ENCODE data around the gene KIF26B.
A peak's percentile ranks its signal among the peaks of the same experiment; 100 is the strongest.
"Not testable (repeated sequence)": the region's sequence is repeated elsewhere in the genome, so short reads cannot be mapped to it uniquely, and the experiment has no call there.

KIF26B gene

GRCh38 chr1:245694753-245695195 is 540.0 kb downstream of the KIF26B start:
- Mint-ChIP-seq H3K27me3 (peaks cover under 1 to 9% of the 10 kb centered on the region in 2 donors), H3K4me1 (peaks cover 12 to 14% of the 10 kb centered on the region in 2 donors), H3K27ac (no peak overlapping the region), H3K4me3 (no peak overlapping the region), H3K9me3 (no peaks in the 10 kb centered on the region), H3K36me3 (peaks cover 1 to 23% of the 10 kb centered on the region in 2 donors)
- no peak for DNase-seq
- no peak for ATAC-seq (replicated peaks)

DNA sequence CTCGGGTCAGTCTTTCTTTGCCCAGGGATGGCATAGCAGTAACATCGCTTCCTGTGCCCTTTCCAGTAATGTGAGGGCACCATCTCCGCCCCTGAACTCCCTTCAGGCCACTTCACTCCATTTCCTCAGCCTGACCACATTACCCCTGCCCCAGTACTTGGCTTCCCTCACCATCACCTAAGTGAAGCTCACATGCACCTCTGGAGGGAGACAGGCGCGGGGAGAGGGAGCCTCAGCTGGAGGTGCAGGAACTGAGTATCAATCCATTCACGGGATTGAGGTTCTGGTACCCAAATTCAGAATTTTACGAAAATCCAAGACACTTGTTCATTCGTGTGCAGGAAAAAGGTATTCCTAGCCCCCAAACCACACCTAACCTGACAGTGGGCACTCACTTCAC is 540.4 kb downstream of the KIF26B start:
- DNase-seq (no peak), ATAC-seq (replicated peaks) (no peak)
- H3K4me1 Mint-ChIP-seq = peaks cover 13 to 16% of the 10 kb centered on the region in 2 donors
- H3K9me3 Mint-ChIP-seq = no peaks in the 10 kb centered on the region
- peaks cover 2 to 23% of the 10 kb centered on the region in 2 donors for H3K36me3 Mint-ChIP-seq
- H3K27ac Mint-ChIP-seq = no peak overlapping the region
- H3K4me3 Mint-ChIP-seq = no peak overlapping the region
- H3K27me3 Mint-ChIP-seq = peaks cover 0 to 8% of the 10 kb centered on the region in 2 donors

- not testable (repeated sequence) for DNase-seq; ATAC-seq (replicated peaks); H3K4me3 Mint-ChIP-seq; H3K9me3 Mint-ChIP-seq; H3K27me3 Mint-ChIP-seq
- Mint-ChIP-seq H3K36me3 (peaks cover 2 to 19% of the 10 kb centered on the region in 2 donors), H3K4me1 (peaks cover 13 to 16% of the 10 kb centered on the region in 2 donors), H3K27ac (peak overlapping the region; percentile 52)
Measured at GRCh38 chr1:245695701-245696100, 540.9 kb downstream of the KIF26B start.

GRCh38 chr1:245698116-245698515 is 543.3 kb downstream of the KIF26B start:
- H3K36me3 Mint-ChIP-seq = peaks cover 2 to 22% of the 10 kb centered on the region in 2 donors
- H3K9me3 Mint-ChIP-seq = no peaks in the 10 kb centered on the region
- peaks cover 13 to 16% of the 10 kb centered on the region in 2 donors for H3K4me1 Mint-ChIP-seq
- DNase-seq = no peak
- no peaks in the 10 kb centered on the region for H3K27me3 Mint-ChIP-seq
- no peak overlapping the region for H3K4me3 Mint-ChIP-seq
- no peak for ATAC-seq (replicated peaks)
- H3K27ac Mint-ChIP-seq = no peak overlapping the region

GRCh38 chr1:245698860-245699259 is 544.1 kb downstream of the KIF26B start:
- H3K27ac Mint-ChIP-seq = peak overlapping the region; percentile 56
- peak overlapping the region; percentile 17 to 29 for H3K4me3 Mint-ChIP-seq
- H3K27me3 Mint-ChIP-seq = no peaks in the 10 kb centered on the region
- peaks cover 13 to 16% of the 10 kb centered on the region in 2 donors for H3K4me1 Mint-ChIP-seq
- H3K9me3 Mint-ChIP-seq = no peaks in the 10 kb centered on the region
- peaks cover 2 to 22% of the 10 kb centered on the region in 2 donors for H3K36me3 Mint-ChIP-seq
- DNase-seq (peak; percentile 26), ATAC-seq (replicated peaks) (peak; percentile 93 to 94)

DNA sequence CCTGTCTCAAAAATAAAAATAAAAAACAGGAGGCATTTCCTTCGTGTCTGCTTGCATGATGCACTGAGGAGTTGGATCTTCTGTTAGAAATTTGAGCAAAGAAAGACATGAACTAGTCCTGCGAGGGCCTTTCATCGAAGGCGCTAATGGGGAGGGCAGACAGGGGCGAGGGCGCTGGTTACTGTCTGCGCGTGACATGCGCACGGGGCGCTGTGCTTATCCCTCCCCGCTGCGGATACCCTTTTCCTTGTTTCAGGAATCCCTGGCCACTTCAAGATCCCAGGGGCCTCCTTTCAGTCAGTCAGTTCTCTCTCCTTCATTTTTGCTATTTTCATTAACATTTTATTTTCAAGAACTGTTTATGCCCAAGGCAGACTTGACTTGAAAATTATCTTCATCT is 545.8 kb downstream of the KIF26B start:
- Mint-ChIP-seq H3K36me3 (peaks cover 5 to 18% of the 10 kb centered on the region in 2 donors), H3K27ac (no peak overlapping the region), H3K4me3 (no peak overlapping the region), H3K9me3 (no peaks in the 10 kb centered on the region), H3K4me1 (peaks cover 13 to 16% of the 10 kb centered on the region in 2 donors), H3K27me3 (no peaks in the 10 kb centered on the region)
- DNase-seq = no peak
- ATAC-seq (replicated peaks) = no peak

- Mint-ChIP-seq H3K4me3 (no peak overlapping the region), H3K27me3 (no peaks in the 10 kb centered on the region), H3K9me3 (no peaks in the 10 kb centered on the region), H3K36me3 (peaks cover 5 to 18% of the 10 kb centered on the region in 2 donors), H3K4me1 (peaks cover 13 to 16% of the 10 kb centered on the region in 2 donors), H3K27ac (no peak overlapping the region)
- ATAC-seq (replicated peaks) = no peak
- no peak for DNase-seq
Measured at GRCh38 chr1:245701631-245702030, 546.8 kb downstream of the KIF26B start.

- Mint-ChIP-seq H3K4me1 (peaks cover 13 to 16% of the 10 kb centered on the region in 2 donors), H3K9me3 (no peaks in the 10 kb centered on the region), H3K27me3 (no peaks in the 10 kb centered on the region), H3K36me3 (peaks cover 5 to 18% of the 10 kb centered on the region in 2 donors), H3K27ac (no peak overlapping the region), H3K4me3 (no peak overlapping the region)
- no peak for DNase-seq
- ATAC-seq (replicated peaks) = no peak
Measured at GRCh38 chr1:245702346-245702745, 547.6 kb downstream of the KIF26B start.

DNA sequence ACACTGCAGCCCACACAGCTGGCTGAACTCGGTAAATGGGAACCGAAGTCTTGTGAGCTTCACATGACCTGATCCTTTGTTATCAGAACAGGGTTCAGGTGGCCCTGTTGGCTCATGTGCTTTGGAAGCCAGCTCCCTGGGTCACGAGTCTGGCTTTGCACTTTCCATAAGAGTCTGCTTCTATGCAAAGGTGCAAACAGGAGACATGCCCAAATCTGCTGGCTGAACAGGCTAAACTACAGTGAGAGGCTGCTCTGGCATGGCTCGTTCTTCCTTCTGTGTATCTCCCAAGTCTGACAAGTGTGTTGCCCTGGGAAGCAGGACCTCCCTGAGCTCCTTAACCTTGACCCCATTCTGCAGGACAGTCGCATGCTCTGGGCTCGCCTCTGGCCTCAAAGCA is 549.6 kb downstream of the KIF26B start:
- Mint-ChIP-seq H3K9me3 (no peaks in the 10 kb centered on the region), H3K4me3 (no peak overlapping the region), H3K36me3 (peaks cover 5 to 12% of the 10 kb centered on the region in 2 donors), H3K4me1 (peaks cover 4 to 6% of the 10 kb centered on the region in 2 donors), H3K27me3 (no peaks in the 10 kb centered on the region), H3K27ac (no peak overlapping the region)
- DNase-seq (no peak), ATAC-seq (replicated peaks) (no peak)

DNA sequence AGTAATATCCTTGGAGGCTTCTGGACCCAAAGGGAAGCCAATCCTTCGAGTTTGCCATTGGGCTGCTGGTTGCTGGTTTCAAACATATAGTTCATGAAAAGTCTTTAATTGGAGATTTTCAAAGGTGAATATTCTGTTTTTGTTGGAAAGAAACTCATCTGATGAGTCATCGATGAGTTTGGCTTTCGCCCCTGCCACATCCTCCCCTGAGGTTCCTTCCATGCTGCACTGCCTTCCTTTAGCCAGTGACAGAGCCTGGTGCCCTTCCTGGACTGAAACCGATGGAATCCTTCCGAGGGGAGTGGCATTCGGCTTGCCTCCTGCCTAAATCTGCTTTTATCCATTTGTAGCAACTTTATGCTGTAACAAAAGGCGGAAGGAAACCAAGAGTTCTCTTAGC is 550.0 kb downstream of the KIF26B start:
- Mint-ChIP-seq H3K4me3 (no peak overlapping the region), H3K27me3 (no peaks in the 10 kb centered on the region), H3K9me3 (no peaks in the 10 kb centered on the region), H3K27ac (no peak overlapping the region), H3K4me1 (peaks cover under 1 to 2% of the 10 kb centered on the region in 2 donors), H3K36me3 (peaks cover 4 to 9% of the 10 kb centered on the region in 2 donors)
- ATAC-seq (replicated peaks) (no peak), DNase-seq (no peak)

DNA sequence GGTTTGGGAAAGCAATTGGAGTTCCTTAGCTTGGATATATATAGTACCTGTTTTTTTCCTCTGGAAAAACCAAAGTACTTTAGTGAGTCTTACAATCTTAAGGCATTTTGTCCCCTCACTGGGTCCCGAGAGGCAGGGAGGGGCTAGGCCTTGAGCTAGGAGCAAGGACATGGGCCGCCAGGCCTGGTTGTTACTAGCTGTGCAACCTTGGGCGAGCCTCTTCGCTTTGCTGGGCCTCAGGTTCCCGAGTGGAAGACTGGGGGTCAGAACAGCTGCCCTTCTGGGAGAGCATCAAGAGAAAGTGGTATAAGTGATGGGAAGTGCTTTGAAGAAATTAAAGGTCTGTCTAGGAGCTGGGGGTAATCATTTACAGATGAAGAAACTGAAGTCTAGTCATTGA is 553.2 kb downstream of the KIF26B start:
- Mint-ChIP-seq H3K36me3 (peaks cover 0 to 3% of the 10 kb centered on the region in 2 donors), H3K4me1 (peaks cover 0 to 2% of the 10 kb centered on the region in 2 donors), H3K27me3 (peaks cover 0 to 9% of the 10 kb centered on the region in 2 donors), H3K9me3 (no peaks in the 10 kb centered on the region), H3K4me3 (no peak overlapping the region), H3K27ac (no peak overlapping the region)
- DNase-seq (no peak), ATAC-seq (replicated peaks) (no peak)

DNA sequence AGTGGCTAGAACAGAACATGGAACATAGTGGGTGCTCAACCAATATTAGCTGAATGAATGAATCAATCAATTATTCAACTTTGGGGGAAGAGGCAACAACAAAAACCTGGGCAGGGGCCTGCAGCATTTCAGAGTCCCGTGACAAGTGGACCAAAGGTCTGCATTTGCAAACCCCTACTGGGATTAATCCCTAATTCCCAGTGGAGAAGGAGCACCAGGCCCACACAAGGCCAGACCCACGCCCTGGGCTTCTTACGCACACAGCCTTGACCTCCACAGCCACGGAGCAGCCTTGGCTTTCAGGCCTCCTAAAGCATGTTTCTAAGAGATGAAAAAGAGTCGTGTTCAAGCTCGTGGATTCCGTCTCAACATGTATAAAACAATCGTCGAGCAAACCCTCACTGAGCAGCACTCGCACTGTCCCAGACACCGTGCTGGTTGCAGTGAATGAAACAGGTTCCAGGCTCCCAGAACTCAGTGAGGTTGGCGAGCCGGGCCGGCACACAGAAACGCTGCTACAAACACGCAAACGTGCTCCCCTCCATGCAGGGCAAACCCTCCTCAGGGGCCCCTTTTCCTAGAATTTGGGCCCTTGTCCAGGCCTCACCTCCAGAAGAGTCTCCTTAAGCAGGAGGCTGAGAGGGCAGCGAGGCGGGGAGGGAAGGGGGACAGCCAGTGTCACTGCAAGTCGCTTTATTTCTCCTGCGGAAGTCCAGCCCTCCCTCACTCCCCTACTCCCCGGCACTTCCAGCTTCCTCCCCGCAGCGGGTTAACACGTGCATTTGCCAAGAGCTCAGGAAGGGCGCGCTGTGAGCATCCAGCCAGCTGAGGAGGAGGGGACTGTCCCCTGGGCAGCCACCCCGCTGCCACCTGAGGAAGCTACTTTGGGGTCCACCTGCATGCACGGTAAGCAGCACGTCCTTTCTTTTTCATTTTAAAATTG is 556.4 kb downstream of the KIF26B start:
- H3K4me3 Mint-ChIP-seq = no peak overlapping the region
- H3K36me3 Mint-ChIP-seq = no peaks in the 10 kb centered on the region
- H3K9me3 Mint-ChIP-seq = no peaks in the 10 kb centered on the region
- peaks cover 6 to 9% of the 10 kb centered on the region in 2 donors for H3K4me1 Mint-ChIP-seq
- no peak overlapping the region for H3K27ac Mint-ChIP-seq
- ATAC-seq (replicated peaks) (no peak), DNase-seq (no peak)
- H3K27me3 Mint-ChIP-seq = peaks cover 0 to 9% of the 10 kb centered on the region in 2 donors

GRCh38 chr1:245714027-245714426 is 559.2 kb downstream of the KIF26B start:
- H3K36me3 Mint-ChIP-seq; DNase-seq; ATAC-seq (replicated peaks); H3K4me3 Mint-ChIP-seq; H3K27ac Mint-ChIP-seq; H3K4me1 Mint-ChIP-seq; H3K27me3 Mint-ChIP-seq; H3K9me3 Mint-ChIP-seq: not testable (repeated sequence)

GRCh38 chr1:245715291-245715701 is 560.5 kb downstream of the KIF26B start:
- Mint-ChIP-seq H3K27ac (no peak overlapping the region), H3K4me1 (peaks cover 6 to 9% of the 10 kb centered on the region in 2 donors), H3K4me3 (no peak overlapping the region), H3K27me3 (peaks cover 0 to 9% of the 10 kb centered on the region in 2 donors), H3K36me3 (no peaks in the 10 kb centered on the region), H3K9me3 (no peaks in the 10 kb centered on the region)
- DNase-seq (no peak), ATAC-seq (replicated peaks) (peak; percentile 49 to 71)

GRCh38 chr1:245715970-245716369 is 561.2 kb downstream of the KIF26B start:
- no peak overlapping the region for H3K4me3 Mint-ChIP-seq
- H3K27me3 Mint-ChIP-seq = peaks cover 0 to 9% of the 10 kb centered on the region in 2 donors
- DNase-seq (no peak), ATAC-seq (replicated peaks) (no peak)
- no peaks in the 10 kb centered on the region for H3K9me3 Mint-ChIP-seq
- H3K4me1 Mint-ChIP-seq = peaks cover 6 to 9% of the 10 kb centered on the region in 2 donors
- no peaks in the 10 kb centered on the region for H3K36me3 Mint-ChIP-seq
- H3K27ac Mint-ChIP-seq = no peak overlapping the region

All from stimulated activated naive B cell treated with anti-CD40 and anti-IgM and Interleukin-4, amounts not matched to agents 10 μg/mL and 1 μg/mL and 100 μg/mL, for 72 hours (primary cell).